Neural cell (in vitro differentiated cells): ENCODE results near the gene SYF2. TPM values are rescaled to one million over a fixed set of nuclear protein-coding genes. Genes with fewer than 3 reads are reported as not detected.
"Not testable (repeated sequence)": the region's sequence is repeated elsewhere in the genome, so short reads cannot be mapped to it uniquely, and the experiment has no call there.

ENCODE experiments used
- H2AFZ ChIP-seq: fragments of 200-600, 300-800 bp; sonication (generic), shearing (Covaris generic); 2 replicates; pipeline ENCODE4 v1.6.0; 2014; ENCODE audit warnings: low read depth, mild to moderate bottlenecking, antibody characterized with exemption, low read length, moderate library complexity
- H3F3A ChIP-seq: fragments of 200-600 bp; shearing (Covaris generic); 2 replicates; pipeline ENCODE4 v1.6.1; 2016; ENCODE audit warnings: mild to moderate bottlenecking, moderate library complexity, mixed read lengths, antibody characterized with exemption, low read length; ENCODE audit not compliant: insufficient read depth, poor library complexity, severe bottlenecking
- H3K27ac ChIP-seq: fragments of 200-600, 300-800 bp; sonication (generic), shearing (Covaris generic); 2 replicates; pipeline ENCODE4 v1.5.1; 2014; ENCODE audit warnings: mild to moderate bottlenecking, low read length, moderate library complexity
- H3K27me3 ChIP-seq: fragments of 300-800, 200-600 bp; sonication (generic), shearing (Covaris generic); 2 replicates; pipeline ENCODE4 v1.6.0; 2014; ENCODE audit warnings: mild to moderate bottlenecking, low read depth, low read length, moderate library complexity; ENCODE audit not compliant: insufficient read depth
- H3K36me3 ChIP-seq: fragments of 300-800, 200-600 bp; sonication (generic), shearing (Covaris generic); 2 replicates; pipeline ENCODE4 v1.5.1; 2014; ENCODE audit warnings: mild to moderate bottlenecking, antibody characterized with exemption, low read length, moderate library complexity; ENCODE audit not compliant: insufficient read depth
- H3K4me2 ChIP-seq: fragments of 300-800, 200-600 bp; sonication (generic), shearing (Covaris generic); 2 replicates; pipeline ENCODE4 v1.6.0; 2014; ENCODE audit warnings: mild to moderate bottlenecking, low read length
- H3K4me3 ChIP-seq: fragments of 300-800, 200-600 bp; sonication (generic), shearing (Covaris generic); 2 replicates; pipeline ENCODE4 v1.5.1; 2014; ENCODE audit warnings: mild to moderate bottlenecking, low read length, moderate library complexity
- H3K79me2 ChIP-seq: fragments of 200-600 bp; shearing (Covaris generic); replicated peaks from 2 replicates; pipeline ENCODE4 v1.6.0; 2014; ENCODE audit warnings: mild to moderate bottlenecking, low read length, moderate library complexity; ENCODE audit not compliant: insufficient read depth
- H3K9ac ChIP-seq: fragments of 300-800, 200-600 bp; sonication (generic), shearing (Covaris generic); 2 replicates; pipeline ENCODE4 v1.6.1; 2016; ENCODE audit warnings: mild to moderate bottlenecking, low read length, mixed read lengths
- H3K9me2 ChIP-seq: fragments of 200-600 bp; shearing (Covaris generic); 2 replicates; pipeline ENCODE4 v1.6.1; 2016; ENCODE audit warnings: mild to moderate bottlenecking, low read length, mixed read lengths; ENCODE audit not compliant: insufficient read depth
- H3K9me3 ChIP-seq: fragments of 200-600, 300-800 bp; sonication (generic), shearing (Covaris generic); 2 replicates; pipeline ENCODE4 v1.6.1; 2016; ENCODE audit warnings: mild to moderate bottlenecking, mixed run types, low read length, moderate library complexity, mixed read lengths
- H4K20me1 ChIP-seq: fragments of 200-600 bp; shearing (Covaris generic); 2 replicates; pipeline ENCODE4 v1.6.1; 2016; ENCODE audit warnings: mild to moderate bottlenecking, mixed run types; ENCODE audit not compliant: insufficient read depth
- EP300 ChIP-seq: fragments of 450-650 bp; conservative IDR thresholded peaks from 2 replicates; pipeline ENCODE4 v1.6.1; 2014; ENCODE audit warnings: antibody characterized with exemption, mild to moderate bottlenecking, moderate library complexity; ENCODE audit not compliant: poor library complexity, severe bottlenecking
- EZH2 ChIP-seq: fragments of 200-600, 300-800 bp; shearing (Covaris generic), sonication (generic); IDR thresholded peaks from 2 replicates; pipeline ENCODE4 v1.6.1; 2014; ENCODE audit warnings: antibody characterized with exemption, low read length, borderline replicate concordance, mild to moderate bottlenecking; ENCODE audit not compliant: insufficient read depth, poor library complexity, severe bottlenecking
- MXI1 ChIP-seq: fragments of 450-650 bp; conservative IDR thresholded peaks from 2 replicates; pipeline ENCODE4 v1.6.1; 2014; ENCODE audit warnings: antibody characterized with exemption, mild to moderate bottlenecking; ENCODE audit not compliant: poor library complexity, severe bottlenecking
- POLR2AphosphoS5 ChIP-seq: IDR thresholded peaks from 2 replicates; pipeline ENCODE4 v1.6.1; 2012
- RAD21 ChIP-seq: fragments of 450-650 bp; conservative IDR thresholded peaks from 2 replicates; pipeline ENCODE4 v1.6.1; 2014; ENCODE audit warnings: antibody characterized with exemption, mild to moderate bottlenecking, moderate library complexity
- REST ChIP-seq: IDR thresholded peaks from 2 replicates; pipeline ENCODE4 v1.6.1; 2012; ENCODE audit warnings: borderline replicate concordance
- SMC3 ChIP-seq: fragments of 450-650 bp; conservative IDR thresholded peaks from 2 replicates; pipeline ENCODE4 v1.6.1; 2014; ENCODE audit warnings: antibody characterized with exemption, mild to moderate bottlenecking, moderate library complexity; ENCODE audit not compliant: poor library complexity
- TAF1 ChIP-seq: IDR thresholded peaks from 2 replicates; pipeline ENCODE4 v1.6.1; 2012; ENCODE audit warnings: low read depth
- polyA plus RNA-seq: library from polyadenylated mRNA; depleted of rRNA; stranded (reverse); fragments of >200 nt; gene quantifications from 2 replicates; pipeline ENCODE4 v1.2.3, GENCODE V29; 2014
- TF ChIP-seq, protein P1 (sequence below): fragments of 450-650 bp; IDR thresholded peaks from 2 replicates; pipeline ENCODE4 v1.5.1; 2014; ENCODE audit warnings: antibody characterized with exemption, mild to moderate bottlenecking, moderate library complexity; ENCODE audit not compliant: poor library complexity, severe bottlenecking

Gene SYF2
- polyA plus RNA-seq, 1 donor from 2014 or later, result 94.1 TPM

DNA sequence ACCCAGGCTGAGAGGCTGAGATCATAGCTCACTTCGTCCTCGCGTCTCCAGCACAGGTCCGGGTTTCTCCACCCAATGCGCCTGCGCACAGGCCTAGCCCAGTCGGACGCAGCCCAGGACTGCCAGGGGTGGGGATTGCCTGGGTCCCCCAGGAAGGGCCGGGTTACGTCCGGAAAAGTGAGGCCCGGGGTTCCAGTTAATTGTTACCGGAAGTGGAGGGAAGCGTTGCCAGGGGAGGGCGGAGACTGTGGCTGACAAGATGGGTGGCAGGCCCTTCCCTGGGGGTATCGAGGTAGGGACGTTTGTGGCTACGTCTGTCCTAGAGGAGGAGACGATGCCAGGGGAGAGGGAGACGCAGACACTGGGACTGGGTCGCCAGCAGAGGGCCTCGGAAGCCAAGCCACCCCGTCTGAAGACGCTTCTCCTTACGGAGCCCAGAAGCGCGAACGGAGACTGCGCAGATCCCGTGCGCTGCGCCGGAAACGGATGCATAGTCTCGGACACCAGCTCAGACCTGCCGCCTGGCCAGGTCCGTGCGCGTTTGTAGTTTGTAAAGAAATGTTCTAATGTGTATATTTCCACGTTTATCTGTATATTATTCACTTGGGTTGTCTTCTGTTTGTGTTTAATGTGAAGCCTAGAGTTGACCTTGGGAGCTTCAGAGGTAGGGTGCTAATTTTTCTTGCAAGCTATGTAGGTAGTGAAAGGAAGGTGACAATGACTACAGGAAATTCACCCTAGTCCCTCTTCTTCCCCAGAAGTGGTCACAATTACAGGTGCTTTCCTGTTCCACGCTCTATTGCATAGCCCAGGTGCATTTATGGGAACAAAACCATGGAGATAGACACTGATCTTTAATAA is 7.6 kb upstream of the SYF2 start:
- Histone ChIP-seq H4K20me1 (no peaks in the 10 kb centered on the region), H3K36me3 (peaks cover 3% of the 10 kb centered on the region), H3K4me3 (peak overlapping the region; percentile 67), H3F3A (no peaks in the 10 kb centered on the region), H3K4me2 (peak overlapping the region; percentile 85), H3K9me3 (no peaks in the 10 kb centered on the region), H3K9me2 (no peaks in the 10 kb centered on the region), H3K79me2 (peaks cover 17% of the 10 kb centered on the region), H3K27me3 (no peaks in the 10 kb centered on the region), H3K9ac (peak overlapping the region; percentile 67), H2AFZ (peak overlapping the region; percentile 46), H3K27ac (peak overlapping the region; percentile 73)
- peak; percentile 85 for TF ChIP-seq RAD21
- TF ChIP-seq TAF1, result no peak
- TF ChIP-seq, protein P1, sequence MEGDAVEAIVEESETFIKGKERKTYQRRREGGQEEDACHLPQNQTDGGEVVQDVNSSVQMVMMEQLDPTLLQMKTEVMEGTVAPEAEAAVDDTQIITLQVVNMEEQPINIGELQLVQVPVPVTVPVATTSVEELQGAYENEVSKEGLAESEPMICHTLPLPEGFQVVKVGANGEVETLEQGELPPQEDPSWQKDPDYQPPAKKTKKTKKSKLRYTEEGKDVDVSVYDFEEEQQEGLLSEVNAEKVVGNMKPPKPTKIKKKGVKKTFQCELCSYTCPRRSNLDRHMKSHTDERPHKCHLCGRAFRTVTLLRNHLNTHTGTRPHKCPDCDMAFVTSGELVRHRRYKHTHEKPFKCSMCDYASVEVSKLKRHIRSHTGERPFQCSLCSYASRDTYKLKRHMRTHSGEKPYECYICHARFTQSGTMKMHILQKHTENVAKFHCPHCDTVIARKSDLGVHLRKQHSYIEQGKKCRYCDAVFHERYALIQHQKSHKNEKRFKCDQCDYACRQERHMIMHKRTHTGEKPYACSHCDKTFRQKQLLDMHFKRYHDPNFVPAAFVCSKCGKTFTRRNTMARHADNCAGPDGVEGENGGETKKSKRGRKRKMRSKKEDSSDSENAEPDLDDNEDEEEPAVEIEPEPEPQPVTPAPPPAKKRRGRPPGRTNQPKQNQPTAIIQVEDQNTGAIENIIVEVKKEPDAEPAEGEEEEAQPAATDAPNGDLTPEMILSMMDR, result peak; percentile 93
- TF ChIP-seq EP300, result no peak
- TF ChIP-seq POLR2AphosphoS5, result peak; percentile 59
- TF ChIP-seq SMC3, result peak; percentile 91
- TF ChIP-seq MXI1, result peak; percentile 55
- no peak for TF ChIP-seq REST
- TF ChIP-seq EZH2, result no peak

- H3K9me3 ChIP-seq, result no peaks in the 10 kb centered on the region
- no peaks in the 10 kb centered on the region for H3F3A ChIP-seq
- H3K27me3 ChIP-seq, result no peaks in the 10 kb centered on the region
- no peaks in the 10 kb centered on the region for H3K36me3 ChIP-seq
- H3K4me3 ChIP-seq, result no peak overlapping the region
- no peaks in the 10 kb centered on the region for H4K20me1 ChIP-seq
- no peak overlapping the region for H2AFZ ChIP-seq
- TF ChIP-seq EZH2 (no peak), REST (no peak), RAD21 (no peak), SMC3 (no peak), MXI1 (no peak), POLR2AphosphoS5 (no peak), TAF1 (no peak)
- TF ChIP-seq, protein P1, result no peak
- no peak overlapping the region for H3K27ac ChIP-seq
- no peak overlapping the region for H3K4me2 ChIP-seq
- H3K9me2 ChIP-seq, result no peaks in the 10 kb centered on the region
- H3K79me2 ChIP-seq, result peaks cover 5% of the 10 kb centered on the region
- no peak overlapping the region for H3K9ac ChIP-seq
These were observed 5.7 kb upstream of the SYF2 start for GRCh38 chr1:25238046-25238445.

- not testable (repeated sequence) for H3K36me3 ChIP-seq, H4K20me1 ChIP-seq, H3K4me2 ChIP-seq, H3K27me3 ChIP-seq, H3F3A ChIP-seq, H2AFZ ChIP-seq, H3K9me3 ChIP-seq, H3K9ac ChIP-seq, H3K4me3 ChIP-seq, H3K9me2 ChIP-seq, H3K27ac ChIP-seq
- peaks cover 21% of the 10 kb centered on the region for H3K79me2 ChIP-seq
These were observed 4.0 kb upstream of the SYF2 start for GRCh38 chr1:25236261-25236660.
